Karpas-422 (cell line): ENCODE results near the gene INPP5A. TPM values are rescaled to one million over a fixed set of nuclear protein-coding genes. Genes with fewer than 3 reads are reported as not detected.

Experiments
- DNase-seq: peaks from one replicate; pipeline ENCODE4 v3.0.0-alpha.2; 2015
- H2AFZ ChIP-seq: fragments of 200-600 bp; sonication (generic); 2 replicates; pipeline ENCODE4 v1.6.1; 2014; ENCODE audit warnings: antibody characterized with exemption, low read length, mixed read lengths
- H3K27ac ChIP-seq: fragments of 200-600 bp; sonication (generic); 2 replicates; pipeline ENCODE4 v1.5.1; 2014; ENCODE audit warnings: mild to moderate bottlenecking, low read length, moderate library complexity
- H3K27me3 ChIP-seq: fragments of 200-600 bp; sonication (generic); 2 replicates; pipeline ENCODE4 v1.6.1; 2014; ENCODE audit warnings: low read length, mixed read lengths
- H3K36me3 ChIP-seq: fragments of 200-600 bp; sonication (generic); 2 replicates; pipeline ENCODE4 v1.6.1; 2014; ENCODE audit warnings: low read length, mixed read lengths; ENCODE audit not compliant: insufficient read depth
- H3K4me1 ChIP-seq: fragments of 200-600 bp; sonication (generic); 2 replicates; pipeline ENCODE4 v1.6.1; 2014; ENCODE audit warnings: mild to moderate bottlenecking, low read length, mixed read lengths
- H3K4me2 ChIP-seq: fragments of 200-600 bp; sonication (generic); 2 replicates; pipeline ENCODE4 v1.6.1; 2014; ENCODE audit warnings: low read length, low read depth, mild to moderate bottlenecking; ENCODE audit not compliant: poor library complexity, severe bottlenecking
- H3K4me3 ChIP-seq: fragments of 200-600 bp; sonication (generic); 2 replicates; pipeline ENCODE4 v1.5.1; 2014; ENCODE audit warnings: mild to moderate bottlenecking, antibody characterized with exemption, low read length, mixed read lengths
- H3K79me2 ChIP-seq: fragments of 200-600 bp; sonication (generic); 2 replicates; pipeline ENCODE4 v1.6.1; 2014; ENCODE audit warnings: mild to moderate bottlenecking, low read length, mixed read lengths
- H3K9ac ChIP-seq: fragments of 200-600 bp; sonication (generic); 2 replicates; pipeline ENCODE4 v1.6.0; 2014; ENCODE audit warnings: low read length
- H3K9me2 ChIP-seq: fragments of 200-600 bp; sonication (generic), shearing (Covaris generic); replicated peaks from 2 replicates; pipeline ENCODE4 v1.6.0; 2014; ENCODE audit warnings: mild to moderate bottlenecking, low read length, moderate library complexity; ENCODE audit not compliant: insufficient read depth
- H3K9me3 ChIP-seq: fragments of 300-700, 200-600 bp; sonication (generic); 2 replicates; pipeline ENCODE4 v1.6.1; 2014; ENCODE audit warnings: low read length, mixed read lengths
- H4K20me1 ChIP-seq: fragments of 200-600 bp; sonication (generic); 2 replicates; pipeline ENCODE4 v1.6.1; 2014; ENCODE audit warnings: mild to moderate bottlenecking, antibody characterized with exemption, low read length, low read depth; ENCODE audit not compliant: insufficient read depth
- total RNA-seq: library from RNA; depleted of rRNA; stranded (reverse); fragments of >200 nt; shearing (Covaris generic); gene quantifications from 2 replicates; pipeline ENCODE4 v1.2.3, GENCODE V29; 2014; ENCODE audit warnings: low replicate concordance

The INPP5A gene
- total RNA-seq, 1 experiment from 2014 or later, result 9.1 TPM

- H3K27ac ChIP-seq, result no peak overlapping the region
- H3K4me2 ChIP-seq, result no peak overlapping the region
- H3K79me2 ChIP-seq, result no peaks in the 10 kb centered on the region
- no peaks in the 10 kb centered on the region for H3K27me3 ChIP-seq
- no peaks in the 10 kb centered on the region for H3K4me1 ChIP-seq
- DNase-seq, result no peak
- no peaks in the 10 kb centered on the region; the same call in 1 of the 2 replicates for H3K9me3 ChIP-seq
- no peaks in the 10 kb centered on the region for H4K20me1 ChIP-seq
- no peak overlapping the region for H3K9ac ChIP-seq
- H2AFZ ChIP-seq, result no peak overlapping the region
- H3K9me2 ChIP-seq, result no peaks in the 10 kb centered on the region
- H3K36me3 ChIP-seq, result no peaks in the 10 kb centered on the region
- no peak overlapping the region for H3K4me3 ChIP-seq
Observed at GRCh38 chr10:132687893-132688579, 150.4 kb downstream of the INPP5A start.

- no peak overlapping the region for H2AFZ ChIP-seq
- no peaks in the 10 kb centered on the region for H3K9me2 ChIP-seq
- H3K36me3 ChIP-seq, result no peaks in the 10 kb centered on the region
- no peaks in the 10 kb centered on the region for H3K79me2 ChIP-seq
- DNase-seq, result no peak
- no peak overlapping the region for H3K27ac ChIP-seq
- H3K4me1 ChIP-seq, result no peaks in the 10 kb centered on the region
- H3K4me2 ChIP-seq, result no peak overlapping the region
- no peak overlapping the region for H3K9ac ChIP-seq
- no peaks in the 10 kb centered on the region for H3K27me3 ChIP-seq
- H3K4me3 ChIP-seq, result no peak overlapping the region
- H3K9me3 ChIP-seq, result no peaks in the 10 kb centered on the region; the same call in 1 of the 2 replicates
- no peaks in the 10 kb centered on the region for H4K20me1 ChIP-seq
Observed at GRCh38 chr10:132688580-132689420, 151.2 kb downstream of the INPP5A start.

GRCh38 chr10:132689721-132690360 lies 152.3 kb downstream of the INPP5A start:
- H3K9me2 ChIP-seq, result no peaks in the 10 kb centered on the region
- H3K9ac ChIP-seq, result no peak overlapping the region
- H3K27ac ChIP-seq, result no peak overlapping the region
- no peaks in the 10 kb centered on the region for H3K27me3 ChIP-seq
- H3K36me3 ChIP-seq, result no peaks in the 10 kb centered on the region
- no peak for DNase-seq
- H2AFZ ChIP-seq, result no peak overlapping the region
- H3K9me3 ChIP-seq, result no peaks in the 10 kb centered on the region; the same call in 1 of the 2 replicates
- no peak overlapping the region for H3K4me2 ChIP-seq
- no peaks in the 10 kb centered on the region for H3K4me1 ChIP-seq
- H3K4me3 ChIP-seq, result no peak overlapping the region
- H4K20me1 ChIP-seq, result no peaks in the 10 kb centered on the region
- no peaks in the 10 kb centered on the region for H3K79me2 ChIP-seq

- Histone ChIP-seq H3K36me3 (no peaks in the 10 kb centered on the region), H3K4me1 (no peaks in the 10 kb centered on the region), H3K27ac (no peak overlapping the region), H3K27me3 (no peaks in the 10 kb centered on the region), H4K20me1 (no peaks in the 10 kb centered on the region), H3K9me3 (no peaks in the 10 kb centered on the region; the same call in 1 of the 2 replicates), H3K9ac (no peak overlapping the region), H2AFZ (no peak overlapping the region), H3K9me2 (no peaks in the 10 kb centered on the region), H3K4me2 (no peak overlapping the region), H3K4me3 (no peak overlapping the region), H3K79me2 (no peaks in the 10 kb centered on the region)
- DNase-seq, result no peak
Observed at GRCh38 chr10:132690401-132690800, 152.8 kb downstream of the INPP5A start.

GRCh38 chr10:132690821-132691610 lies 153.4 kb downstream of the INPP5A start:
- Histone ChIP-seq H3K79me2 (no peaks in the 10 kb centered on the region), H4K20me1 (no peaks in the 10 kb centered on the region), H3K27me3 (no peaks in the 10 kb centered on the region), H3K9ac (no peak overlapping the region), H3K4me3 (no peak overlapping the region), H3K4me1 (no peaks in the 10 kb centered on the region), H3K9me3 (no peaks in the 10 kb centered on the region; the same call in 1 of the 2 replicates), H2AFZ (no peak overlapping the region), H3K36me3 (no peaks in the 10 kb centered on the region), H3K27ac (no peak overlapping the region), H3K9me2 (no peaks in the 10 kb centered on the region), H3K4me2 (no peak overlapping the region)
- no peak for DNase-seq

GRCh38 chr10:132691711-132692153 lies 154.1 kb downstream of the INPP5A start:
- H3K79me2 ChIP-seq, result no peaks in the 10 kb centered on the region
- no peaks in the 10 kb centered on the region for H3K27me3 ChIP-seq
- H3K9me2 ChIP-seq, result no peaks in the 10 kb centered on the region
- H3K4me3 ChIP-seq, result no peak overlapping the region
- no peaks in the 10 kb centered on the region; the same call in 1 of the 2 replicates for H3K9me3 ChIP-seq
- H3K27ac ChIP-seq, result no peak overlapping the region
- no peaks in the 10 kb centered on the region for H4K20me1 ChIP-seq
- no peak for DNase-seq
- no peaks in the 10 kb centered on the region for H3K36me3 ChIP-seq
- H3K4me2 ChIP-seq, result no peak overlapping the region
- no peak overlapping the region for H3K9ac ChIP-seq
- no peaks in the 10 kb centered on the region for H3K4me1 ChIP-seq
- H2AFZ ChIP-seq, result no peak overlapping the region

- H3K9me2 ChIP-seq, result no peaks in the 10 kb centered on the region
- H3K27ac ChIP-seq, result no peak overlapping the region
- no peak overlapping the region for H3K9ac ChIP-seq
Observed at GRCh38 chr10:132692311-132692710, 154.7 kb downstream of the INPP5A start.

More at GRCh38 chr10:132692311-132692710, 154.7 kb downstream of the INPP5A start:
- Histone ChIP-seq H4K20me1 (no peaks in the 10 kb centered on the region), H3K4me1 (no peaks in the 10 kb centered on the region), H3K4me3 (no peak overlapping the region), H3K27me3 (no peaks in the 10 kb centered on the region), H3K4me2 (no peak overlapping the region), H3K9me3 (no peaks in the 10 kb centered on the region; the same call in 1 of the 2 replicates), H2AFZ (no peak overlapping the region), H3K79me2 (no peaks in the 10 kb centered on the region), H3K36me3 (no peaks in the 10 kb centered on the region)
- no peak for DNase-seq
